Measurements from ENCODE around the gene KCP.
A peak's percentile ranks its signal among the peaks of the same experiment; 100 is the strongest.

Gene KCP

DNA sequence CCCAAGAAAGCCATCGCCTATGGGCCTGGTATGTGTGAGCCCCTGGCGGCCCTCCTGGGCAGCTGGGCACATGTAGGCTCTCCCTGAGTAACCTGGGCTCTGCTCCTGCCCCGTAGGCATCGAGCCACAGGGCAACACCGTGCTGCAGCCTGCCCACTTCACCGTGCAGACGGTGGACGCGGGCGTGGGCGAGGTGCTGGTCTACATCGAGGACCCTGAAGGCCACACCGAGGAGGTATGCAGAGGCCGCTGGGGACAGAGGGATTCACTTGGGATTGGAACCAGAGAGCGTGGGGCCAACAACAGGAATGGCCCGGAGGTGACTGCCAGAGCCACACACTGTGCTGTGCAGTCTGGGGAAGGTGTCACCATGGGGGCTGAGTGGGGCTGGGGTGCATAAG lies 73.0 kb downstream of the KCP start:
- DNase-seq, result no peak

DNA sequence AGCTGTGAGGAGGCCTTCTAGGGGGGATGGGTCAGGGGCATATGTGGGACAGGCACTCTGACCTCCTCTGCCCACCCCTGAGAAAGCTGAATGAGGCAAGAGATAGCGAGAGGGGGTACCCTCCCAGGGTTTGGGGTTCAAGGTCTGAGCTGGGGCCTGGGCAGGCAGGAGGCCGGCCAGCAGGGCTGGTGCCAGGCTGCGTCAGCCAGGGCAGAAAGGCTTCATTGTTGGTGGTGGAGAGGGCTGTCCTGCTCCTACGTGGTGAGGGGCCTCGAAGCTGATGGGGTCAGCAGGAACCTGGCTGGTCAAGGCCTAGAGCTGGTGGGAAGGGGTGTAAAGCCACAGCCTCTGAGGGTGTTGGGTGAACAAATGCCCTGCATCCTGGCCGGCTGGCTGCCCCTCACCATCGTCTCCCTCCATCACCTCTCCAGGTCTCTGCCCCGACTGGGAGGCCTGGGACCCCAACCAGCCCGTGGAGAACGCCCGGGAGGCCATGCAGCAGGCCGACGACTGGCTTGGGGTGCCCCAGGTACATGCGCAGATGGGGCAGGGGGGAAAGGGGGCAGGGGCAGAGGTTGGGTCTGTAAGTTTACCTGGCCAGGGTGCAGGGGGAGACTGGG lies 73.7 kb downstream of the KCP start:
- DNase-seq, result no peak

DNA sequence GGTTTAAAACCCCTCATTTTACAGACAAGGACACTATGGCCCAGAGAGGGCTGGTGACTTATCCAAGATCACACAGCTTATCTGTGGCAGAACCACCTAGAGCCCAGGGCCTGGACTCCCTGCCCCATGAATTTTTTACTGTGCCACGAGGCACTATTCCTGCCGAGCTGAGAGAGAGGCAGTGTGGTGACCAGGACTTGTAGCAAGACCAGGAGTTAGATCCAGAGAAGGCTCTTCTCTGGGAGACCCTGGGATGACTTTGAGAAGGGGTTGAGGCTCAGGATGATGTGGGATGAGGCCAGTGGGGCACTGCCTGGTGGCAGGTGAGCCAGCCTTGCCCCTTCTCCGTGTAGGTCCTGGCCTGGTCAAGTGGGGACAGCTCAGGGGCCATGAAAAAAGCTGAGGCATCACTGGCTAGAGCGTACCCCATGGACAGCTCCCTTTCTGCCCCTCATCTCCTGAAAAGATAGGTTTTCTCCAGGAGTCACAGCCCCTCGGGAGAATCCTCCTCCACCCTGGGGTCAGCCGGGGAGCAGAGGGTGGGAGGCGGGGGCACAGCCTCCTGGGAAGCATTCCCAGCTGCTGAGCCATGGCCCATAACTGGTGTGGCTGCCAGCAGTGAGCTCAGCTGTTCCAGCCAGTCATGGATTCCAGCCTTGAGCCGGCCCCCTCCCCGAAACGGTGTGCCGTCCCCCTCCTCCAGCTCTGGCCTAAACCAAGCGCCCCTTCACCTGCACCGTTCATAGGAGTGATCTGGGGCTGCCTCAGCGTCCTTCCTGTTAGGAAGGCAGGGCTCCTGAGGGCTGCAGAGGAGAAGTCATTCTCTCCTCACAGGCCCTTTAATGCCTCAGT lies 74.5 kb downstream of the KCP start:
- DNase-seq, result no peak

DNA sequence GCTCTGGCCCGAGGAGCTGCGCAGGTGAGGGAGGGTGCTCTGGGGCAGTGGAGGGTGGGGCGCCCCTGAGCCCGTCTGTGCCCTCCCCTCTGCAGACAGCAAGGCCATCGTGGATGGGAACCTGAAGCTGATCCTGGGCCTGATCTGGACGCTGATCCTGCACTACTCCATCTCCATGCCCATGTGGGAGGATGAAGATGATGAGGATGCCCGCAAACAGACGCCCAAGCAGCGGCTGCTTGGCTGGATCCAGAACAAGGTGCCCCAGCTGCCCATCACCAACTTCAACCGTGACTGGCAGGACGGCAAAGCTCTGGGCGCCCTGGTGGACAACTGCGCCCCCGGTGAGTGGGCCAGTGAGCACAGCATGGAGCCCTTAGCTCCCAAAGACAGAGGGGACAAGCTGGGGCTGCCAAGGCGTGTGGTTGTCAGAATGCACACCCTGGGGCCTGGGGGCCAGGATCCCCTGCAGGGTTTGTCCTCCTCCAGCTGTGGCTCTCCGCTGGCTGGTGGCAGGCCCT lies 75.2 kb downstream of the KCP start:
- DNase-seq, result no peak

DNA sequence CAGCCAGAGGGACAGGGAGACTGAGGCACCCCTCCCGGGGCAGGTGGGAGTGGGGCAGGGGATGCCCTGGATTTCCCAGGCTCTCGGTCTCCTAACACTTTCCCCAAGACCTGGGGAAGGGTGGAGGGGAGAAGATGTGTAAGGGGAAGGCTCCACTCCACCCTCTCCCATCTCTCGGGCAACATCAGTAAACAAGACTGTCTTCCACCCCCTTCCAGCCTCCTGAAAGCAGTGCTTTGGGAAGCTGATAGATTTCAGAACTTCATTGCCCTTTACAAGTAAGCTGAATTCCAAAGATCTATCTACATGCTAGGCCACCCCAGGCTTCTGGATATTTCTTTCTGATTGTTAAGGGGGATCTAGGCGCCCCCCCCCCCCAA lies 76.6 kb downstream of the KCP start:
- no peak for DNase-seq

DNA sequence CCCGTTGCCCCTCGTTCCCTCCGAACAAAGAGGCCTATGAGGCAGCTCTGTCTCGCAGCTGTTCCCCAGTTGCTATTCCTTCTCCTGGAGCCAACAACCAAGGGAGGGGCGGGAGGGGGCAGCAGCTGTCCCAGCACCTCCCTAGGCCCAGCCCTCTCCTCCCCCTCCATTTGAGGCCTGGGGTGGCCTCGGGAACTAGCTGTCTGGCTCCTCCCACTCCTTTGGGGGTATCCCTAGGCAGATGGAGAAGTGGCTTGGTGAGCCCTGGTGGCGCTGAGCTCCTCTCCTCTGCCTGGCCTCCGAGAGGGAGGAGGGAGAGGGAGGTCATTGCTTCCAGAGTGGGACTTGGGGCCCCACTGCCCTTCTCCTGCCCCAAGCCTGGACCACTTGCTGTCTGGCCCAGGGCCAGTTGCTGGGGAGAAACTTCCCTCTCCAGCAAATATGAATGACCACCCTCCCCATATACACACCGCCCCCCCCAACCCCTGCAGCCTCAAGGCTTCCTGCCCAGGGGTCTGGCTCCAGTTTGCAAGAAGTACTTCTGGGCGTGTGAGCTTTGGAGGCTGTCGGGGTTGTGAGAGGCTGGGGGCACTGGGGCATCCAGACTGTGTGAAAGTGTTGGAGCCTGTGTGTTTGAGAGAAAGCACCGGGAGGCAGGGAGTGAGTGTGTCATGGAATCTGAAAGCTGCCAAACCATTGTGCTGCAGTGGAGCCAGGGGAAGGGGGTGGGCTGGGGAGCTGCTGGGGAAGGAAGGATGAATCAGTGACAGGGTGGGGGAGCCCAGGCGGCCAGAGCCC lies 77.2 kb downstream of the KCP start:
- DNase-seq, result no peak

DNA sequence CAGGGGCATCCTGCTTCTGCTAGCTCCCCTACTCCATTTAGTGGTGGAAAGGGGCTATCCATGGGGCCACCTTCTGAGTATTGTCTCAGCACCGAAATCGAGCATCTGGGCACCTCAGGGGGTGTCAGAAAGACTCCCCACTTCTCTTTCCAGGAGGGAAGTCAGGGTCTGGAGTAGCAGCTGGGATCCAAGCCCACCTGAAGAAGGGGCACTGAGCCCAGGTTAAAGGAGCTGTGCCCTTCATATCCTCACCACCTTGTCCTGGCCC lies 77.7 kb downstream of the KCP start:
- DNase-seq, result no peak

DNA sequence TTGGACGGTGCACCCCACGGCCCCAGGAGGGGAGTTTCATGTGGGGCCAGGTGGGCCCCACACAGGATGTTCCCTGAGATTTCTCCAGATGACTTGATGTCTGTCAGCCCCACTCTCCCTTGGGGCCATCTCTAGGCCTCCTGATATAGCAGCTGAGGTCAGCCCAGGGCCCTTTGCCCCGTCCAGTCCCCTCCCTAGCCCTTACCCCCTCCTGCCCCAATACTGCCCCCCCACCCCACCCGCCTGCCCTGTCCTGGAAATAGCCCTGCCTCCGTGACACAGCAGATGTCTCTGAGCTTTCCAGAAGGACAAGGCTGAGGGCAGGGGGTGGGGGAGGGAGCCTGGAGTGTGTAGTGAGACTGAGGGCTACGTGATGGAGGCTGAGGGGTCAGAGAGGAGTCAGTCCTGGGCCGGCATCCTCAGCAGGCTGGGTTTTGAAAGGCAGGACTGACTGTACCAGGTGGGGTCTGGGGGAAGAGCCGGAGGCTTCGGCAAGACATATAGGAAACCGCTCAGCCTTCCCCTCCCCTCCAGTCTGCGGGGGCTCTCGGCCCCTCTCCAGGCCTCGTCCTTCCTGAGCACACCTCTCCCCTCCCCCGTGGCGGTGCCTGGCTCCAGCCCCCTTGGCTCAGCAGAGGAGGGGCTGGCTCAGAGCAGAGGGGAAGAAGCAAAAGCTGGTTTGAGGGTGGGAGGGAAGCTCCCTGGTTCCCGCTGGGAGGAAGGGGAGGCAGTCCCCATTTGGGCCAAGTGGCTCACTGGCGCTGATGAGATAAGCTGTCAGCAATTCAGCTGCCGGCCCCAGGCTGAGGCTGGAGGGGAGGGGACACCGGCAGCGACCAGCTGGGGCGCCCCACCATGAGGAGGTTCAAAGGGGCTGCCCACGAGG lies 78.3 kb downstream of the KCP start:
- no peak for DNase-seq

DNA sequence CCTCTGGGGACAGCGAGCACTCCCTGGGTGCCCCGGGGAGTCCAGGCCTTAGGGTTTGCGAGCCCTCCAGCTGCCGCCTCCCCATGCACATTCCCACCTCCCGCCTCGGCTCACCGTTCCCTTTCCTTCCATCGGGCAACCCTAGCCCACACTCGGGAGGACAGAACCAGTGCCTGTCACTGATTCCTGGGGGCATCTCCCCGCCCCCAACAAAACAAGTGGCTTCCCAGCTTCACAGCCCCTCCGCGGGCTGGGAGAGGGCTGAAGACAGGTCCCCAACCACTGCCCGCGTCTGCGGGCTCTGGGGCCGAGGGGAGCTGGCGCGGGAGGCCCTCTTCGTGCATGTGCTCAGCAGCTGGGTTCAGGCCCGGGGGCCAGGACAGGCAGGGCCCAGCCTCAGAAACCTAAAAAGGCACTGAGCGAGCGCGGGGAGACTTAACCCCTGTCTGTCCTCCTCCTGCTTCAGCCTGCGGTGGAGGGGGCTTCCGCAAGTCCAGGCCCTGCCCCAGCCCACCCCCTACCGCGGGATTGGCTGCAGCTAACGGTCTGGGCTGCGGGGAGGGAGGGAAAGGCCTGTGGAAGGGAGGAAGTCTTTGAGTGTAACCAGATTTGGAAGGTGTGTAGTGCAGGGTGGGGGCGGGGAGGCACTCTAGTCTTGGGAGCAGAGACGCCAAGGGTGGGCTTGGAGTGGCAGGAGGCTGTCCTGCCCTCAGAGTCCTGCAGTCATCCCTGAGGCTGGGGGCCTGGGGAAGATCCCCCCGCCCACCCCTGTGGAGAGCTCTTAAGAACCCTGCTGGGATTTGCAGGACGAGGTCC lies 79.1 kb downstream of the KCP start:
- no peak for DNase-seq

DNA sequence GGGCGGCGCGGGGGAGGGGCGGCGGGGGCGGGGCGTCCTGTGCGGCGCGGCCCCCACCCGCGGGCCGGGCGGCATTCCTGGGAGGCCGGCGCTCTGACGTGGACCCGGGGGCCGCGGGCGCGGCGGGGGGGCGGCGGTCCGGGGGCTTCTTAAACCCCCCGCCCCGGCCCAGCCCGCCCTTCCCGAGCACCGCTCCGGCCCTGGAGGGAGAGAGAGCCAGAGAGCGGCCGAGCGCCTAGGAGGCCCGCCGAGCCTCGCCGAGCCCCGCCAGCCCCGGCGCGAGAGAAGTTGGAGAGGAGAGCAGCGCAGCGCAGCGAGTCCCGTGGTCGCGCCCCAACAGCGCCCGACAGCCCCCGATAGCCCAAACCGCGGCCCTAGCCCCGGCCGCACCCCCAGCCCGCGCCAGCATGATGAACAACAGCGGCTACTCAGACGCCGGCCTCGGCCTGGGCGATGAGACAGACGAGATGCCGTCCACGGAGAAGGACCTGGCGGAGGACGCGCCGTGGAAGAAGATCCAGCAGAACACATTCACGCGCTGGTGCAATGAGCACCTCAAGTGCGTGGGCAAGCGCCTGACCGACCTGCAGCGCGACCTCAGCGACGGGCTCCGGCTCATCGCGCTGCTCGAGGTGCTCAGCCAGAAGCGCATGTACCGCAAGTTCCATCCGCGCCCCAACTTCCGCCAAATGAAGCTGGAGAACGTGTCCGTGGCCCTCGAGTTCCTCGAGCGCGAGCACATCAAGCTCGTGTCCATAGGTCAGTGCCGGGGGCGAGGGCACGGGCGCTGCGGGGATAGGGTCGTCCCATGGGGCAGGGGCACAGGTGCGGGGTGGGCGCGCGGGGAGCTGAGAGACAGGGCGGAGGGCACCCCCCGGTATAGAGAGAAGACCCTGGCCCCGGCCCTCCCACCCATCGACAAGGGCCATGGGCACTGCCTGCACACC lies 80.0 kb downstream of the KCP start, which contains the start of gene FLNC:
Gene FLNC, plus strand, starts transcription at position 176 of the 947 bp plus-strand sequence. Its CDS starts 232 bp downstream, at position 408.
- peak; percentile 35 for DNase-seq

DNA sequence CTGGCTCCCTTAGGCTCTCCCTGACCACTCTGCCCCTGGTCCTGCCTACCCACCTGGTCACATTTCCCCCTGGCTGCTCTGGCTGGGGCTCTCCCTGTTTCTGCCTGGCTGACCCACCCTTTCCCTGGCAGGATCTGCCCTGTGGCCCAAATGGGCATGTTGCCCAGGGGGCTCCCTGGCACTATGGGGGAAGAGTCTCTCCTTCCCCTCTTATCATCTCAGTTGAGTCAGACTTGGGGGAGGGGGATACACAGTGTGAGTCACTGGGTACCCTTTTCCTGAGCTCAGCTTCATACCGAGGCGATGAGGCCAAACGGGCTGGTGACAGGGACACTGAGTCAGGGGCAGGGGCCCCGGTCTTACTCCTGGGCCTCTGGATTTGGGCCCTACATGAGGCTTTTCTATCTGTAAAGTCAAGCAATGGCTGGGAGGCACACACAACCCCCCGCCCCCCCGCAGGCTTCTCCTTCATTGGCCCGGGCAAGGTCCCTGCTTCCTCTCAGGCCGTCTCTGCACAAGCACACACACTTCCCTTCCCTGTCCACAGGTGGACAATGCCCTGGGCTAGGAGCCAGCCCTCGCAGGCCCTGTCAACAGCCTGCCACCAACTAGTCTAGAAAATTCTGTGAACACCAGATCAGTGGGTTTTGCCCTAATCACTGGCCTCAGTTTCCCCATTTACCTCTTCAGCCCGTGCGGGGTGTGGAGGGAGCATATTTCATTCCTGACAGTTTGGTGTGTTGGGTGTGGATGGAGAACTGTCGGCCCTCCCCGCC lies 80.9 kb downstream of the KCP start:
- no peak for DNase-seq

DNA sequence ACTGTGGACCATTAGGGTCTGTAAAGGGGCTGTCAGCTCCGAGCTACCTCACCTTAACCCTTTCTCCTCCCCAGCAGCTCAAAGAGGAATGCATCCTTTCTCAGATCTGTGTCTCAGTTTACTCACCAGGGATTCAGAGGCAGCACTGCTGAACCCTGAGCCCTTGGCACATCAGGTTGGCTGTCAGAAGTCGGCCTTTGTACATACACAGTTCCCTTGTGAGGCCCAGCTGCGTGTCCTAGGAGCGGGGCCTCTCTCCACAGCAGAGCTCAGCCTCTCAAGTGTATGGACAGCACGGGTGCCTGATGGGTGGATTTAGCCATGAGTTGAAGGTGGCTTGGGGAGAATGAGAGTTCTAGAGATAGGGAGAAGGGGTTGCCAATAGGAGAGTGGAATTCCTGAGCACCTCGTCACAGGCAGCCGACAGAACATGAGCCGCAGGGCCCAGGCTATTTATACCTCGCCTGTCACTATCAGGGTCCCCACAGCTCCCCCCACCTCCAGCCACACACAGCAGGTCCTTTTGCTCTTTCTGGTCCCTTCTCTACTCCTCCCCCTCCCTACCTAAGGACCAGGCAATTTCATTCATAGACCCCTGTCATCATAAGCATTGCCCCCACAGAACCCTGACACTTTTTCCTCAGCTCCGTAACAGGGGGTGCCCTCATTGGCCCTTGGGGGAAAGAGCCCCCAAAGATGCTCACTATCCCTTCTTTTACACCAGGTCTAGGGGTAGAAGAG lies 82.4 kb downstream of the KCP start:
- DNase-seq, result no peak

DNA sequence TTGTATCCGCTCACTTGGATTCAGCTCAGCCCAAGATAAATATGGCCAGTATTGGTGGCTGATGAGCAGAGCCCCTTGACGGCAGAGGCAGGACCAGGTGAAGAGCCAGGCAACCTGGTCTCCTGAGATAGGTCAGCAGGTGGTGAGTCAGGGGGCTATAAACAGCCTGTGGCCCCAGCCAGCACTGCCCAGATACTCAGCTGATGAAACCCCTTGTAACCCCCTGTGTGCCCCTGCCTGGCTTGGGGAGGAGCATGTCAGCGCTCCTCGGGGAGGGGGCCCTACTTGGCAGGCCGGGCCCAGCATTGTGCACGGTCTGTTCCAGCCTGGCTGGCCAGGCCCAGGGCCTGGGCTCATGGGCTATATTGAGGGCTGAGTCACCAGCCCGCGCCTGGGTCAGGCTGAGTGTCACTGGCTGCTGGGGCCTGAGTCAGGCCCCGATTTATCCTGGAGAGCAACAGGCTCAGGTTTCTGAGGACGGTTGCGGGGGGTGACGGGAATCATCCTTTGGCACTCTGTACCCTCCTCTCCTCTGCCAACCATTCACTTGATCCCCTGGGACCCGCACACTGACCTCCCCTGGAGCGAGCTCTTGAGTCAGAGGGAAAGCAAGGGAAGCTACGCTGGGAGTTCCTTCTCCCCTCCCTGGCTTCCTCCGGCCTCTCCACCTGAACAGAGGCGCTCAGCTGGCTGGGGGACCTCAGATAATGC lies 83.1 kb downstream of the KCP start:
- DNase-seq, result no peak

DNA sequence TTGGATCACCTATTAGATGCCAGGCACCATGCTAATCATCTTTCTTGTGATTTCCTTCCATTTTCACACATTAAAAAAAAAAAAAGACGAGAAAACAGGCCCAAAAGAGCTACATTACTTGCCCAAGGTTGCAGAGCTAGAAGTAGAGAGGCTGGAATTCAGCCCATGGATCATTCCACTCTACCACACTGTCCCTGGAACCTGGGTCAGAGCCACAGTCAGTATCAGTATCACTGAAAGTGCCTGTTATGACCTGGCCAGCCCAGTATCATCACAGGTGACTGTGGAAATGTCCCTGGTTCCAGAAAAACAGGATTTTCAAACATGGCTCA lies 83.6 kb downstream of the KCP start:
- DNase-seq, result no peak
